GM10266 (cell line): ENCODE results near the gene SLC44A5.
"Not testable (repeated sequence)": the region's sequence is repeated elsewhere in the genome, so short reads cannot be mapped to it uniquely, and the experiment has no call there.

ENCODE experiments used
- DNase-seq: peaks from one replicate; pipeline ENCODE4 v3.0.0; 2012; ENCODE audit errors: extremely low spot score
- TF ChIP-seq, protein P1 (sequence below): IDR thresholded peaks from 2 replicates; pipeline ENCODE4 v1.5.1; 2012; ENCODE audit warnings: mild to moderate bottlenecking, low read depth; ENCODE audit not compliant: control insufficient read depth, insufficient read depth; ENCODE audit errors: missing control alignments

SLC44A5 gene

DNA sequence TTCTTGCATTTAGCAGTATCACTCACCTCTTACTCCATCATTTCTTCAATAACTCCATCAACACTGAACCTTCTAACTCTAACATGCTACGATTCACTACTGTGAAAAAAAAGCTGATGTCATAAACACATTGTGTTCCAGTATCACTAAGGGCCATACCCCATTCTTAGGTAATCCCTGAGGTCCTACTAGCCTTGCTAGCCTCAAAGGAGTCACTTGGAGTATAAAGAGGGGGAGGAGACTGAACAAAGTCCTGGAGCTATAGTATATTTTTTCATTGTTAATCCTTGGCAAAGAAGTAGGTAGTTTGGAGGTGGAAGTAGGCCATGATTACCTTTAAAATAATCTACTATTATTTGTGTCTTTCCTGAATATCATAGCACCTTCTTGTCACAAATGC lies at the start of gene SLC44A5:
SLC44A5 (minus strand) TSS at position 101 of the 400 bp plus-strand sequence. CDS start 69,667 bp downstream, outside the sequence.
- DNase-seq, result no peak
- TF ChIP-seq, protein P1, sequence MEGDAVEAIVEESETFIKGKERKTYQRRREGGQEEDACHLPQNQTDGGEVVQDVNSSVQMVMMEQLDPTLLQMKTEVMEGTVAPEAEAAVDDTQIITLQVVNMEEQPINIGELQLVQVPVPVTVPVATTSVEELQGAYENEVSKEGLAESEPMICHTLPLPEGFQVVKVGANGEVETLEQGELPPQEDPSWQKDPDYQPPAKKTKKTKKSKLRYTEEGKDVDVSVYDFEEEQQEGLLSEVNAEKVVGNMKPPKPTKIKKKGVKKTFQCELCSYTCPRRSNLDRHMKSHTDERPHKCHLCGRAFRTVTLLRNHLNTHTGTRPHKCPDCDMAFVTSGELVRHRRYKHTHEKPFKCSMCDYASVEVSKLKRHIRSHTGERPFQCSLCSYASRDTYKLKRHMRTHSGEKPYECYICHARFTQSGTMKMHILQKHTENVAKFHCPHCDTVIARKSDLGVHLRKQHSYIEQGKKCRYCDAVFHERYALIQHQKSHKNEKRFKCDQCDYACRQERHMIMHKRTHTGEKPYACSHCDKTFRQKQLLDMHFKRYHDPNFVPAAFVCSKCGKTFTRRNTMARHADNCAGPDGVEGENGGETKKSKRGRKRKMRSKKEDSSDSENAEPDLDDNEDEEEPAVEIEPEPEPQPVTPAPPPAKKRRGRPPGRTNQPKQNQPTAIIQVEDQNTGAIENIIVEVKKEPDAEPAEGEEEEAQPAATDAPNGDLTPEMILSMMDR, result no peak

DNA sequence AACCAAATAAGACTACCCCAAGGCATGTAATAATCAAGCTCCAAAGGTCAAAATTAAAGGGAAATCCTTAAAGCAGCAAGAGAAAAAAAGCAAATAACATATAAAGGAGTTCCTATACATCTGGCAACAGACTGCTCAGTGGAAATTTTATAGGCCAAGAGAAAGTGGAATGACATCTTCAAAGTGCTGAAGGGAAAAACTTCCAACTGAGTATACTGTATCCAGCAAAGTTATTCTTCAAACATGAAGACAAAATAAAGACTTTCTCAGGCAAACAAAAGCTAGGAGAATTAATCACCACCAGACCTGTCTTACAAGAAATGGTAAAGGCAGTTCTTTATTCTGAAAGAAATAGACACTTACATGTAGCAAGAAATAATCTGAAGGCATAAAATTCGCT lies 45.0 kb upstream of the SLC44A5 start:
- TF ChIP-seq, protein P1, result no peak
- no peak for DNase-seq

- DNase-seq, result not testable (repeated sequence)
Measured at GRCh38 chr1:75647183-75647582, 36.3 kb upstream of the SLC44A5 start.

DNA sequence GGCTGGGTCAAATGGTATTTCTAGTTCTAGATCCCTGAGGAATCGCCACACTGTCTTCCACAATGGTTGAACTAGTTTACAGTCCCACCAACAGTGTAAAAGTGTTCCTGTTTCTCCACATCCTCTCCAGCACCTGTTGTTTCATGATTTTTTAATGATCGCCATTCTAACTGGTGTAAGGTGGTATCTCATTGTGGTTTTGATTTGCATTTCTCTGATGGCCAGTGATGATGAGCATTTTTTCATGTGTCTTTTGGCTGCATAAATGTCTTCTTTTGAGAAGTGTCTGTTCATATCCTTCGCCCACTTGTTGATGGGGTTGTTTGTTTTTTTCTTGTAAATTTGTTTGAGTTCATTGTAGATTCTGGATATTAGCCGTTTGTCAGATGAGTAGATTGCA lies 34.2 kb upstream of the SLC44A5 start:
- not testable (repeated sequence) for DNase-seq

DNA sequence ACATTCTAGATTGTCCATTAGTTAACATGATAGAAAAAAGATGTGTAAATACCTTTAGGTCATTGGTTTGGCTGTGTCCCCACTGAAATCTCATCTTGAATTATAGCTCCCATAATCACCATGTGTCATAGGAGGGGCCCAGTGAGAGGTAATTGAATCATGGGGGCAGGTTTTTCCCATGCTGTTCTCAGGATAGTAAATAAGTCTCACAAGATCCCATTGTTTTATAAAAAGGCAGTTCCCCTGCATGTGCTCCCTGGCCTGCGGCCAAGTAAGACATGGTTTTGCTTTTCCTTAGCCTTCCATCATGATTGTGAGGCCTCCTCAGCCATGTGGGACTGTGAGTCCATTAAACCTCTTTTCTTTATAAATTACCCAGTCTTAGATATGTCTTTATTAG lies 32.5 kb upstream of the SLC44A5 start:
- TF ChIP-seq, protein P1, result no peak
- DNase-seq, result no peak

GRCh38 chr1:75641325-75641724 lies 30.4 kb upstream of the SLC44A5 start:
- TF ChIP-seq, protein P1, result no peak
- no peak for DNase-seq

GRCh38 chr1:75640137-75640536 lies 29.2 kb upstream of the SLC44A5 start:
- TF ChIP-seq, protein P1, result peak; percentile 7
- no peak for DNase-seq

GRCh38 chr1:75632350-75632949 lies 21.5 kb upstream of the SLC44A5 start:
- DNase-seq, result peak; percentile 31
- TF ChIP-seq, protein P1, result peak; percentile 64
